ENCODE data around the gene ANTXRL.

The ANTXRL gene

DNA sequence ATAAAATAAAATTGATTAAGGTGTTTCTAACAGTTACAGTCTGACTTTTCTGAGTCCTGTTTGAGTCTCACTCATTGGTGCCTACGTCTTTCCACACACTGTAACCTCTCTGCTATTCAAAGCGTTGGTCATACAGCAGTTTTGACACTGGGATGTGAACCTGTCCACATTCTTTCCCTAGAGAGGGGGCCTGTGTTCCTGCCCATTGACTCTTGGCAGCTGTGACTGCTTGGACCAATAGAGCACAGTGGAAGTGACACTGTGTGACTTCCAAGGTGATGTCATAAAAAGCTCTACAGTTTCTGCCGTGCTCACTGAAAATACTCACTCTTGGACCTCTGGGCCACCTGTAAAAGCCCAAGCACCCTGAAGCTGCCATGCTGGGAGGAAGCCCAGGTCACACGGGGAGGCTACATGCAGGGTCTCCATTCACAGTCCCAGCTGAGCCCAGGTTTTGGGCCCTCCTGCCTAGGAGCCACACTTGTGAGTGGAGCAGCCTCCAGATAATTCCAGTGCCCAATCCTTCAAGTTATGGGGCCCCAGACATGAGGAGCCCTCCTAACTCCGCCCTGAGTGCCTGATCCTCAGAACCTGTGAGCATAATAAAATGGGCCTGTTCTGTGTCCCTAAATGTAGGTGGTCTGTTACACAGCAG, 704 bp upstream of the ANTXRL start:
- Histone ChIP-seq H3K9me3 (ENCODE audit: insufficient read depth, low read length, severe bottlenecking) (no peaks in the 10 kb centered on the region), H4K20me1 (ENCODE audit: insufficient read depth, low read length) (no peaks in the 10 kb centered on the region), H3K27me3 (ENCODE audit: insufficient read depth, low read length, poor library complexity) (peaks cover 5% of the 10 kb centered on the region), H3K4me3 (ENCODE audit: low read depth in 1 of 2, low read length in 2 of 2) (no peak overlapping the region), H3K9ac (ENCODE audit: low read depth, low read length) (no peak overlapping the region; the same call in 1 of the 2 replicates), H2AFZ (ENCODE audit: low read depth, low read length) (no peak overlapping the region), H3K27ac (ENCODE audit: low read length) (no peak overlapping the region), H3K4me1 (ENCODE audit: insufficient read depth, low read length) (peaks cover 27% of the 10 kb centered on the region), H3K79me2 (ENCODE audit: insufficient read depth, low read length) (no peaks in the 10 kb centered on the region), H3K4me2 (ENCODE audit: insufficient read depth, low read length) (peak overlapping the region; percentile 85), H3K36me3 (ENCODE audit: insufficient read depth, low read length) (no peaks in the 10 kb centered on the region)
- TF ChIP-seq EZH2 (IDR thresholded peaks at IDR 0.05; ENCODE audit: borderline replicate concordance, low read depth, low read length, severe bottlenecking), result no peak
- TF ChIP-seq, protein P1, sequence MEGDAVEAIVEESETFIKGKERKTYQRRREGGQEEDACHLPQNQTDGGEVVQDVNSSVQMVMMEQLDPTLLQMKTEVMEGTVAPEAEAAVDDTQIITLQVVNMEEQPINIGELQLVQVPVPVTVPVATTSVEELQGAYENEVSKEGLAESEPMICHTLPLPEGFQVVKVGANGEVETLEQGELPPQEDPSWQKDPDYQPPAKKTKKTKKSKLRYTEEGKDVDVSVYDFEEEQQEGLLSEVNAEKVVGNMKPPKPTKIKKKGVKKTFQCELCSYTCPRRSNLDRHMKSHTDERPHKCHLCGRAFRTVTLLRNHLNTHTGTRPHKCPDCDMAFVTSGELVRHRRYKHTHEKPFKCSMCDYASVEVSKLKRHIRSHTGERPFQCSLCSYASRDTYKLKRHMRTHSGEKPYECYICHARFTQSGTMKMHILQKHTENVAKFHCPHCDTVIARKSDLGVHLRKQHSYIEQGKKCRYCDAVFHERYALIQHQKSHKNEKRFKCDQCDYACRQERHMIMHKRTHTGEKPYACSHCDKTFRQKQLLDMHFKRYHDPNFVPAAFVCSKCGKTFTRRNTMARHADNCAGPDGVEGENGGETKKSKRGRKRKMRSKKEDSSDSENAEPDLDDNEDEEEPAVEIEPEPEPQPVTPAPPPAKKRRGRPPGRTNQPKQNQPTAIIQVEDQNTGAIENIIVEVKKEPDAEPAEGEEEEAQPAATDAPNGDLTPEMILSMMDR (IDR thresholded peaks at IDR 0.05; ENCODE audit: borderline replicate concordance, extremely low read depth, low read length, poor library complexity, severe bottlenecking), result no peak
- ATAC-seq (ENCODE audit: insufficient read depth, low read depth) (no peak), DNase-seq (no peak)

DNA sequence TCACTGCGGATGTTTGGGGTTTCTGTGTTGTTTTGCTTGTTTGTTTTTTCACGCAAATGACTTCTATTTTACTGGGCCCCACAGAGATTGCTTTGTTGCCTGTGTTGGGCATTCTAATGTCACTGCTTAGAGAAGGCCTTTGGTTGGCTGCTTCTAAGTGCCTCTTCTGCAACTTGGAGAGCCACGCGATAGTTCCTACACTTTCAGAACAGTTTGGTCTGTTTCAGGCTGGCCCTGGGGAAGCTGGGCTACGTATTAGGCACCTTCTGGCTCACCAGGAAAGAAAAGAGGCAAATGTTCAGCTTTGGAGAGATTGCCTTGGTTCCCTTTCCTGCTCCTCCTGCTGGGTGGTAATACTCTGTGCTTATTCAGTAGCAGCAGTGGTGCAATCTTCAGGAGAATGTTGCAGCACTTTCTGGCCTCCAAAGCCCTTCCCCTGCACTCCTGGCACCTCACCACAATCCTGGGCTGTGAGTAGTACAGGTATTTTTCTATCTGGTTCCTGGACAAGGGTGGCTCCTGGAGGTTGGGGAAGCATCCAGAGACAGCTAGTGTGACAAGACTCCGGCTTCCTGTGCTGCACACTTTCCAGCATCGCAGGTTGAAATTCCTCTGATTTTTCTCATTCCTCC, 1.2 kb downstream of the ANTXRL start:
- no peaks in the 10 kb centered on the region for H3K79me2 ChIP-seq (ENCODE audit: insufficient read depth, low read length)
- no peaks in the 10 kb centered on the region for H4K20me1 ChIP-seq (ENCODE audit: insufficient read depth, low read length)
- no peak for DNase-seq
- no peak overlapping the region for H3K9ac ChIP-seq (ENCODE audit: low read depth, low read length)
- peaks cover under 1% of the 10 kb centered on the region for H3K27me3 ChIP-seq (ENCODE audit: insufficient read depth, low read length, poor library complexity)
- TF ChIP-seq, protein P1 (IDR thresholded peaks at IDR 0.05; ENCODE audit: borderline replicate concordance, extremely low read depth, low read length, poor library complexity, severe bottlenecking), result no peak
- TF ChIP-seq EZH2 (IDR thresholded peaks at IDR 0.05; ENCODE audit: borderline replicate concordance, low read depth, low read length, severe bottlenecking), result no peak
- H3K27ac ChIP-seq (ENCODE audit: low read length), result no peak overlapping the region
- no peaks in the 10 kb centered on the region for H3K9me3 ChIP-seq (ENCODE audit: insufficient read depth, low read length, severe bottlenecking)
- no peak overlapping the region for H2AFZ ChIP-seq (ENCODE audit: low read depth, low read length)
- no peak overlapping the region for H3K4me3 ChIP-seq (ENCODE audit: low read depth in 1 of 2, low read length in 2 of 2)
- ATAC-seq (ENCODE audit: insufficient read depth, low read depth), result no peak
- H3K36me3 ChIP-seq (ENCODE audit: insufficient read depth, low read length), result no peaks in the 10 kb centered on the region
- H3K4me1 ChIP-seq (ENCODE audit: insufficient read depth, low read length), result peaks cover 27% of the 10 kb centered on the region
- no peak overlapping the region for H3K4me2 ChIP-seq (ENCODE audit: insufficient read depth, low read length)

DNA sequence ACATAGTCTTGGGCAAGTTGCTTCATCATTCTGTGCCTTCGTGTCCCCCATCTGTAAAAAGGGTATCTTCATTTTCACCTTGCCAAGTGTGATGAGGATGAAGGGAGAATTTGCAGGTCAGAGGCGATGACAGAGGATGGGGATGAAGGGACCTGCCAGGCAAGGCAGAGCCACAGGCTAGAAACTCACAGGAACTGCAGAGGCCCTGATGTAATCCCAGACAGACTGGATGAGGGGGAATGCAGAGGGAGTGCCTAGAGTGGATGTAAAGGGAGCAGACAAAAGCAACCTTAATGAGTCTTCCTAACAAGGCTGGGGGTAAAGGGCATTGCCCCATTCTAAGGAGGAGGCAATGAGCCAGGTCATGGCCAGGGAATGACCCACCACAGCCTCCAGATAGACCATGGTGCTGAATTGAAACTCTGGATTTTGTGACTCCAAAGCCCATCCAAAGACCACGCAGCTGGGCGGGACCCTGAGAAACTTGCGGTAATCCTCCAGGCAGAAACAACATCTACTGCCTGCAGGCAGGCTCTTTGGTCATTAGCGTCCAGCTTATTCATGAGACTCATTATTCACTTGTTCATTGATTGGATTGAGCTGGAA, 1.9 kb downstream of the ANTXRL start:
- H3K27ac ChIP-seq (ENCODE audit: low read length), result no peak overlapping the region
- H3K4me1 ChIP-seq (ENCODE audit: insufficient read depth, low read length), result peaks cover 22% of the 10 kb centered on the region
- no peaks in the 10 kb centered on the region for H3K9me3 ChIP-seq (ENCODE audit: insufficient read depth, low read length, severe bottlenecking)
- ATAC-seq (ENCODE audit: insufficient read depth, low read depth) (no peak), DNase-seq (no peak)
- no peak for TF ChIP-seq EZH2 (IDR thresholded peaks at IDR 0.05; ENCODE audit: borderline replicate concordance, low read depth, low read length, severe bottlenecking)
- TF ChIP-seq, protein P1 (IDR thresholded peaks at IDR 0.05; ENCODE audit: borderline replicate concordance, extremely low read depth, low read length, poor library complexity, severe bottlenecking), result no peak
- H3K4me3 ChIP-seq (ENCODE audit: low read depth in 1 of 2, low read length in 2 of 2), result no peak overlapping the region
- no peak overlapping the region for H3K9ac ChIP-seq (ENCODE audit: low read depth, low read length)
- H3K79me2 ChIP-seq (ENCODE audit: insufficient read depth, low read length), result no peaks in the 10 kb centered on the region
- no peak overlapping the region for H2AFZ ChIP-seq (ENCODE audit: low read depth, low read length)
- no peaks in the 10 kb centered on the region for H4K20me1 ChIP-seq (ENCODE audit: insufficient read depth, low read length)
- H3K27me3 ChIP-seq (ENCODE audit: insufficient read depth, low read length, poor library complexity), result no peaks in the 10 kb centered on the region
- no peaks in the 10 kb centered on the region for H3K36me3 ChIP-seq (ENCODE audit: insufficient read depth, low read length)
- H3K4me2 ChIP-seq (ENCODE audit: insufficient read depth, low read length), result no peak overlapping the region
